DMS53 (cell line): ENCODE results near the gene BIRC7.

Experiments
- DNase-seq: peaks from one replicate; lab custom pipeline; 2025; lab: John Stamatoyannopoulos, UW

The BIRC7 gene

DNA sequence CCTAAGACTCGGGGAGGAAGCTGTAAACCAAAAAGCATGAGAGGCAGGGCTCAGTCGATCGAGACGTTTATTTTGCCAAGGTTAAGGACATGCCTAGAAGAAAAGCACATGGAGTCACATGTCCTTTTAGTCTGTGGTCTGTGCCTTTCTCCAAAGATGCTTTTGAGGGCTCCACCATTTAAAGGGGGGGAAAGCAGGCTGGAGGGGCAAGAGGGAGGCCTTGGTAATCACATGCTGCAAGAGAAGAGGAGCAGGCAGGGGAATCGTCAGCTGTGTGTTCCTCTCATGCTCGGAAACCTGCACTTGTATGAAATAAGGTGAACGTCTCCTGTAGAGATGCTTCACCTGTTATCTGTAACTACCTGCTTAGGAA, 10.6 kb upstream of the BIRC7 start:
- no peak for DNase-seq

DNA sequence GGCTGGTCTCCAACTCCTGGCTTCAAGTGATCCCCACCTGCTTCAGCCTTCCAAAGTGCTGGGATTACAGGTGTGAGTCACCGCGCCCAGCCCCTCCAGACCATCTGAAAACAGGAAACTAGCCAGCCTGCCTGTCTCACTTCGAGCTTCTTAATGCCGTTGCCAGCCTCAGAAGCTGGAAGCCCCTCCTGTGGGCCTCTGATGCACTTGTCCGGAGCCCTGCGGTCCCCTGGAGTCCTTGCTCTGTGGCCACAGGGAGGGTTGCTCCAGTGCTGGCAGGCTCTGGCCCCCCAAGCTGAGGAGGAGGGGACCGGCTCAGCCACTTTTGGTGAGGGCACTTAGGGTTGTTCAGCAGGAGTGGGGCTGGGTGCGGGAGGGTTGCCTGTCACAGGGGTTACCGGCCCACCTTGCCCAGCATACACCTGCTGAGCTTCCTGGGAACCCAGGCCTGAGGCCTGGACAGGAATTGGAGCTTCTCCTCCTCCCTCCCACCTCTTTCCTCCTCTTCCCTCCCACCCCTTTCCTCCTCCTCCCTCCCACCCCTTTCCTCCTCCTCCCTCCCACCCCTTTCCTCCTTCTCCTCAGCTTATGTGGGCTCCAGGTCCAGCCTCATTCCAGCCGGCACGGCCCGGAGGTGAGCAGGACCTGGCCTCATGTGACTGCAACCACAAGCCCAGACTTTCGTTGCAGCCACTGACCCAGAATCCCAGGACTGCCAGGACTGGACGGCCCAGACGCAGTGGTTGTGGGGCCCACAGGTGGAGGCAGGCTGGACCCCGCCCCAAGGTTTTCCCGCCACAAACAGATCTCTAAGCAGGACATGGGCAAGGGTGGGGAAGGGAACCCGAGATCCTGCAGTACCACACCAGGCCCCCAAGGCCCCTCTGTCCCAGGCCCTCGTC, 9.4 kb upstream of the BIRC7 start:
- no peak for DNase-seq

DNA sequence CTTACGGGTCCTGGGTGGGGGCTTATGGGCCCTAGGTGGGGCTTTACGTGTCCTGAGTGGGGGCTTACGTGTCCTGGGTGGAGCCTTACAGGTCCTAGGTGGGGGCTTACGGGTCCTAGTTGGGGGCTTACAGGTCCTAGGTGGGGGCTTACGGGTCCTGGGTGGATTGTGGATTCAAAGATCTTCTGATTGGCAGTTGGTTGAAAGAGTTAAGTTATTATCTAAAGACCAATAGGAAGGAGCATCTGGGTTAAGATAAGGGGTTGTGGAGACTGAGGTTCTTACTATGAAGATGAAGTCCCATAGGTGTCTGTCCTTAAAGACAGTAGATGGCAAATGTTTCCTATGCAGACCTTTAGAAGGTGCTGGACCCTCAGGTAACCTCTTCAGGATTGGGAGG, 8.4 kb upstream of the BIRC7 start:
- no peak for DNase-seq

DNA sequence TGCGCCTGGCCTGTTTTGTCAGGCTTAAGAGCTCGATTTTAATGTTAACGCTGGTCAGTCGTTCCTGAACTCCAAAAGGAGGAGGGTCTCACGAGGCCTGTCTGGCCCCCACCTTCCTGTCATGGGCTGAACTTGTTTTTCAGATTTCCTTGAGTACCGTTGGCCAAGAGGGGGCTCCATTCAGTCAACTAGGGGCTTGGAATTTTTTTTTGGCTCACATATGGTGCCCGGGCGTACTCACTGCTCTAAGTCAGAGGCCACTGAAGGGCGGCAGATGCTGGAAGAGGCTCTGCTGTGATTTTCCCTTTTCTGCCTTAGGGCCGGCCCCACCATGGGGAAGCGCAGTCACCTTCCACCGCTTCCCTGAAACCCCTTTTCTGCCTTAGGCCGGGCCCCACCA, 6.9 kb upstream of the BIRC7 start:
- no peak for DNase-seq

- peak; percentile 80 for DNase-seq
Observed at GRCh38 chr20:63230800-63231268, 4.9 kb upstream of the BIRC7 start.

- DNase-seq = no peak
Observed at GRCh38 chr20:63232235-63233060, 3.3 kb upstream of the BIRC7 start.

DNA sequence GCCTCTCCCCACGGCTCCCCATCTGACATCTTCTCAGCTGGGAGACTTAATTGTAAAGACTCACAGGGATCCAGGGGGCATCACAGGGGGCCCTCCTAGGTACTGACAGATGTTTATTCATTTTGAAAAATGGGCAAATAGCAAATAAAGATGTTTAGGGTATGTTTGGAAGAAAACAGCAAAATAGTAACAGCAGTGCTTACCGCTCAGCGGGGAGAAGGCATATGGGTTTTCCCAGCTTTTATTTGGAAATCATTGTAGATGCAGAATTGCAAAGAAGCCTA, 2.7 kb upstream of the BIRC7 start:
- no peak for DNase-seq

DNA sequence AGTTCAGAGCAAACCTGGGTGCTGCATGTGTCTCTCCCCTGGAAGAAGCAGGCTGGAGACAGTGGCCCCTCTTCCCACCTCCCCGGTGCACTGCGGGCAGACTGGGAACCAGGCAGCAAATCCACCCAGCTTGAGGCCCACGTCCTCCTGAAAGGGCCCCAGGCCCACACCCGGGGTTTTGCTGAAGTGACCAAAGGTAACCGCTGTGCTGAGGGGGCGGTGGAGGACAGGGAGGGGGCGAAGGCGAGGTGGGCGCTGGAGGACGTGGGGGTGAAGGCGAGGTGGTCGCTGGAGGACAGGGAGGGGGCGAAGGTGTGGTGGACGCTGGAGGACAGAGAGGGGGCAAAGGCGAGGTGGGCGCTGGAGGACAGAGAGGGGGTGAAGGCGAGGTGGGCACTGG, 1.8 kb upstream of the BIRC7 start:
- no peak for DNase-seq

DNA sequence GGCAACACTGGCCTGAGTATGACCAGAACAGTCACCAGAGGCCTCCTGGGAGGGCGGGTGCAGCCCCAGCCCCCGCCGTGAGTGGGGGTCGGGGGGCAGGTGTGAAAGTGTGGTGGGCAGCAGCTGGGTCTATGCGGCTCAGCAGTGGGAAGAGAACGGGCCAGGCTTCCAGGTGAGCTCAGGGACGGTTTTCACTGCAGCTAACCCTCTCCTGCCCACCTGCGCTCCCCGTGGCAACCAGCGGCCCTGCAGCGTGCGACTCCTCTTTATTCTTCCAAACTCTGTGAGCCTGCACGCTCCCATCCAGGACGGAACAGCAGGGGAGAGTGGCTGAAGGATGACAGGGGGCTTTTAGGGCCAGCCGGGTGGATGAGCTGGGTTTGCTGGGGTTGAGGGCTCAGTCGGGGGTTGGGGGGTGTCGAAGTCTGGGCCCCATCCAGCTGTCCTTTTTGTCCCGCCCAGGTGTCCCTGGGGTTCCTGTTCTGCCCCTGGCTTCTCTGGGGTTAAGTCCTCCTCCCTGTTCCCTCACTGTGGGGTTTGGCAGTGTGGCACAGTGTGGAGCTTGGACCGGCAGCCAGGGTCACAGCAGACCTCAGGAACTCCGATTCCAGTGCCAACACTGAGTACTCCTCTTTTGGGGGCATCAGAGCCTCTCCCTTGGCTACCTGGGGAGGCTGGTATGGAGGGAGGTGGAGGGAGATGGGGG, 859 bp upstream of the BIRC7 start:
- DNase-seq = peak; percentile 85

DNA sequence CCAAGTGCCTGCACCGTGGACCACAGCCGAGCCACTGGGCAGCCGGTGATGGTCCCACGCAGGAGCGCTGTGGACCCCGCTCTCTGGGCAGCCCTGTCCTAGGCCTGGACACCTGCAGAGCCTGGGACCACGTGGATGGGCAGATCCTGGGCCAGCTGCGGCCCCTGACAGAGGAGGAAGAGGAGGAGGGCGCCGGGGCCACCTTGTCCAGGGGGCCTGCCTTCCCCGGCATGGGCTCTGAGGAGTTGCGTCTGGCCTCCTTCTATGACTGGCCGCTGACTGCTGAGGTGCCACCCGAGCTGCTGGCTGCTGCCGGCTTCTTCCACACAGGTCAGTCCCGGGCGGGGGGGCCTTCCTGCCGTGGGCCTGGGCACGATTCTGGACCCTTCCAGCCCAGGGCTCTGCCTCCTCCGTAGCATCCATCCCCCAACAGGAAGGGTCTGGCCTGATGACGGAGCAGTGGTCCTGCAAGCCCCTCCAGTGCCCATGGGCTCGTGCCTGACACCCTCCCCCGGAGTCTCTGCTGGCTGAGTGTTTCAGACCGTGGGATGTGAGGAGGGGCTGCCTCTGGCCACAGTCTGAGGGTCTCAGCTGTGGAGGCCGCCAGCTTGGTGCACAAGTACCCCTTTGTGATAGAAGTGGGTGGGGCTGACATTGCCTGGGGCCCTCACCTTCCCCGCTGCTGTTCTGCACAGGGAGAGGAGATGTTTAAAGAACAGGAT, 572 bp downstream of the BIRC7 start:
- DNase-seq = no peak

DNA sequence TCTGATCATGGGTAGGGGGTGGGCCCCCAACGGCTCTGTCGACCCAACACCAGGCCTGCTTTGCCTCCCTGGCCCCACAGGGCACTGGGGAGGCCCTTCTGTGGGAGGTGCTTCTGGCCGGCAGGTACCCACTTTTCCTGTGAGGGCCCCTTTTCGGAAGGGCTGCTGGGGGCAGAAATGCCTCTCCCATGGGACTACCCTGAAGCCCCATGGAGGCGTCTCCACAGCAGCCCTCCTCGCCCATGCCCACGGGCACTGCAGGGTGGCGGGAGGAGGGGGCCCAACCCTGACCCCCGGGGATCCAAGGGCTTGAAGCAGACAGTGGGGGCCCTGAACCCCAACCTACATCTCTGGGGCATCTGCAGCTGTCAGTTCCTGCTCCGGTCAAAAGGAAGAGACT, 2.3 kb downstream of the BIRC7 start:
- no peak for DNase-seq

DNA sequence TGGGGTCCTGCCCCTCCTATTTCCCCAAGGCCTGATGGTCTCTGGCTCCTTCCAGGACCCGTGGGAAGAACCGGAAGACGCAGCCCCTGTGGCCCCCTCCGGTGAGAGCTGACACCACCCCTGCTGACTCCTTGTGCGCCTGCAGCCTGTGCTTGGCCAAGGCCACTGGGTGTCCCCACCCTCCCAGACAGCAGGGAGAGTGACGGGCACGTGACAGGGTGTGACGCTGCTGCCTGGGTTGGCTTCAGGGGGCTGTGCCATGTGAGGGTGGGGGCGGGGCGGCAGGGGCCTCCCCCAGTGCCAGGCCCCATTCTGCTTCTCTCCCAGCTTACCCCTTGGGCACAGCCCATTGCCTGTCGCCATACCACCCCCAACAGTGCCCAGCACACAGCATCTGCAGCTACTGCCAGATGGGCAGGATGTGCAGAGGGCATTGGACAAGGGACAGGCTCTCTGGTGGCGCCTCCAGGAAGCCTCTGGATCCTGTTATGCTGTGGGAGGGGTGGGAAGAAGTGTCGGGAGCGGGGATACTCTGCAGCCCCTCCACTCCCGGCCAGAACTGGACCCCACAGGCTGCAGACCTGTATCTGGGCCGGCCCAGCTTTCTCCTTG, 2.9 kb downstream of the BIRC7 start:
- peak; percentile 53 for DNase-seq

GRCh38 chr20:63239431-63239830, 3.7 kb downstream of the BIRC7 start:
- no peak for DNase-seq

GRCh38 chr20:63240004-63240403, 4.3 kb downstream of the BIRC7 start:
- no peak for DNase-seq

GRCh38 chr20:63241272-63241671, 5.6 kb downstream of the BIRC7 start:
- peak; percentile 73 for DNase-seq

GRCh38 chr20:63242736-63243135, 7.0 kb downstream of the BIRC7 start:
- no peak for DNase-seq

GRCh38 chr20:63243604-63244247, 8.0 kb downstream of the BIRC7 start:
- DNase-seq = no peak

GRCh38 chr20:63244468-63244867, 8.8 kb downstream of the BIRC7 start:
- no peak for DNase-seq

DNA sequence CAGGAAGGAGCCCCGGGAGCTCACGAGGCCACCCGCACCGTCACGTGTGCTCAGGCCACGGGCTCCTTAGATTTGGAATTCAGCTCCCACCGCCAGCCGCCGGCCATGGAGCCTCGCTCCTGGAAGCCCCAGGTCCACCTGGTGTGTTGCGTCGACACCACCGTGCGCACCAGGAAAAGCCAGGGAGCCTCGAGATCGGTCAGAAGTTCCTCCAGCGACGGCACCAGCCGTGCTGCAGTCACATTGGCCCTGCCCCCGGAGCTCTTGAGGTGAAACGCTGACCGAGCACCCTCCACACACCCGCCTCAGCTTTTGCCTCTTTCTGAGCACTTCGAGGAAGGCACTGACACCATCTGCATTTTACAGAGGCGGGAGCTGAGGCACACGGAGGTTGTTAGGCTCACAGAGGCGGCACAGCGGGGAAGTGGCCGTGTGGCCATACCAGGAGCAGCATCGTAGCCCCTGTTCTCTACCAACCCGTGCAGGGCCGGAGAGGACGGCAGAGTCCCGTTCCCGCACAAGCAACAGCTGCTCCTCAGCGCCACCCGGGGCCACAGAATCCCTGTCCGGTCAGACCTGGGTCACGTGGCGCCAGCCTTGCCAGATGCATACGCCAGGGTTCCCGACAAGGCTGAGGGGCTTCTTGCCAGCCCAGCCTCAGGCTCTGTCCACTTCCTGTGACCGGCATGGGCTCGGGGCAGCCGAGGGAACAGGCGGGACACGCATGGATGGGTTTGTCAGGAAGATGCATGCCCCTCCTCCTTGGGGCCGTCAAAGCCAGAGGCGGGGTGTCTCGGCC, 11.0 kb downstream of the BIRC7 start:
- peak; percentile 76 for DNase-seq

- DNase-seq = no peak
Observed at GRCh38 chr20:63247671-63248228, 12.0 kb downstream of the BIRC7 start.
